DMS153 treated with DMSO at 0.1 percent for 48 hours (cell line): Measurements from ENCODE around the gene PTPN12.
A peak's percentile ranks its signal among the peaks of the same experiment; 100 is the strongest.
"Not testable (repeated sequence)": the region's sequence is repeated elsewhere in the genome, so short reads cannot be mapped to it uniquely, and the experiment has no call there.

Source experiments
- DNase-seq: peaks from one replicate; lab custom pipeline; 2025; ENCODE audit not compliant: unreplicated experiment; lab: John Stamatoyannopoulos, UW

PTPN12 gene

GRCh38 chr7:77537778-77538280, 734 bp downstream of the PTPN12 start:
- DNase-seq = no peak

DNA sequence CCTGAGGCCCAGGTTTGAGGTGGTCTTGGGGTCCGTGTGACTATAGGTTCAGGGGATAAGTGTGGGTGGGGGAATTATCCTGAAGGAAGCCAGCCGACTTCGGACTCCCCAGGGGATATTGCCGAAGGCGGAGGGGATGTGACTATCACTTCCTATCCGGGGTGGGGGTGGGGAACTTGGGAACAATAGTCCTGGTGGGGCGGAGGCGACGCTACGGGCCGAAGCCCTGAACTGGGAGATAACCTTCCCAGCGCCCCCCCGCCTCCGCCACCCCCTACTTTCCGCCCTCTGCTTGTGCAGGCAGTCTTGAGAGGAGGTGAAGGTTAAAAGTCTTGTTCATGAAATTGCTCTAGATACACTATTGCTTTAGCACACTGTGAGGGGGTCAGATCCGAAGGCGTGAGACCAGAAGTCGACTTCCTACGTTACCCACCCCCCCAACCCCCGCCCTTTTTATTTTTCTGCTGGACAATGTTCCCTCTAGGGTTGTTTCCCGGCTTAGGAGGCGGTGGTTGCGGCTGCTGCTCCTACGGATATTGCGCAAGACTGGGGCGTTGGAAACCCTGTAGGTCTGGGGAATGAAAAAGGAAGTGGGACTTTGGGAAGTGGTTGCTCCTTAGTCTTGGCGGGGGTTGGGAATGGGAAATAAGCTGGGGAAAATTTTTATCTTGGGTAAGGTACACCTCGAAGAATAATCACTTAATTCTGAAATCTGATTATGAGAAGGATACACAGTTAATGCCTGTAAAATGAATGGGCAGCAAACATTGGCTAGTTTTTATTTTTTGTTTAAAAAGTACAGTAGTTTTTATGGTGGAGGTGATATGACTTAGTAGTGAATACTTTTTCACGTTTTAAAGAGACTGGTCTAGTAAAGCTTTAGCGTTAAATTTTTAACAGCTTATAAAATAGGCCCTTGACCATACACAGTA, 1.5 kb downstream of the PTPN12 start:
- peak; percentile 45 for DNase-seq

GRCh38 chr7:77540402-77540822, 3.3 kb downstream of the PTPN12 start:
- DNase-seq = no peak

DNA sequence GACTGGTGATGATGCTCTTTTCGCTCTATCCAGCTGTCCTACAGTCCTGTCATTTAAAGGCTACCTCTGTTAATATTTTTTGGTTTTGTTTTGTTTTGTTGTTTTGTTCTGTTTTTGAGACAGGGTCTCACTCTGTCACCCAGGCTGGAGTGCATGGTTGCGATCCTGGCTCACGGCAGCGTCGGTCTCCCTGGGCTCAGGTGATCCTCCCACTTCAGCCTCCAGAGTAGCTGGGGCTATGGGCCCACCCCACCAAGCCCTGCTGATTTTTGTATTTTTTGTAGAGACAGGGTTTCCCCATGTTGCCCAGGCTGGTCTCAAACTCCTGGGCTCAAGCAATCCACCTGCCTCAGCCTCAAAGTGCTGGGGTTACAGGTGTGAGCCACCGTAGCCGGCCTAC, 3.9 kb downstream of the PTPN12 start:
- DNase-seq = not testable (repeated sequence)

GRCh38 chr7:77542409-77542808, 5.3 kb downstream of the PTPN12 start:
- no peak for DNase-seq

- no peak for DNase-seq
Observed at GRCh38 chr7:77542895-77543294, 5.8 kb downstream of the PTPN12 start.

- DNase-seq = no peak
Observed at GRCh38 chr7:77543910-77544309, 6.8 kb downstream of the PTPN12 start.

- DNase-seq = no peak
Observed at GRCh38 chr7:77544518-77544917, 7.4 kb downstream of the PTPN12 start.

GRCh38 chr7:77548206-77548605, 11.1 kb downstream of the PTPN12 start:
- DNase-seq = no peak

GRCh38 chr7:77549106-77549870, 12.2 kb downstream of the PTPN12 start:
- DNase-seq = no peak

- no peak for DNase-seq
Observed at GRCh38 chr7:77550586-77550985, 13.5 kb downstream of the PTPN12 start.

DNA sequence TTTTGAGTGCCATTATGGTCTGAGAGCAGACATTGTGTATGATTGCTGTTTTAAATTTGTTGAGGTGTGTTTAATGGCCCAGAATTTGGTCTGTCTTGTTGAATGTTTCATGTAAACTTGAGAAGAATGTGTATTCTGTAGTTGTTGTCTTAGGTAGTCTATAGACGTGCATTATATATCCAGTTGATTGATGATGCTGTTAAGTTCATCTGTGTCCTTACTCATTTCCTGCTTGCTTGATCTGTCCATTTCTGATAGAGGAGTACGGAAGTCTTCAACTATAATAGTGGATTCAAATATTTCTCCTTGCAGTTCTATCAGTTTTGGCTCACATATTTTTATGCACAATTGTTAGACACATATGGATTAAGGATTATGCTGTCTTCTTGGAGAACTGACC, 16.0 kb downstream of the PTPN12 start:
- no peak for DNase-seq

DNA sequence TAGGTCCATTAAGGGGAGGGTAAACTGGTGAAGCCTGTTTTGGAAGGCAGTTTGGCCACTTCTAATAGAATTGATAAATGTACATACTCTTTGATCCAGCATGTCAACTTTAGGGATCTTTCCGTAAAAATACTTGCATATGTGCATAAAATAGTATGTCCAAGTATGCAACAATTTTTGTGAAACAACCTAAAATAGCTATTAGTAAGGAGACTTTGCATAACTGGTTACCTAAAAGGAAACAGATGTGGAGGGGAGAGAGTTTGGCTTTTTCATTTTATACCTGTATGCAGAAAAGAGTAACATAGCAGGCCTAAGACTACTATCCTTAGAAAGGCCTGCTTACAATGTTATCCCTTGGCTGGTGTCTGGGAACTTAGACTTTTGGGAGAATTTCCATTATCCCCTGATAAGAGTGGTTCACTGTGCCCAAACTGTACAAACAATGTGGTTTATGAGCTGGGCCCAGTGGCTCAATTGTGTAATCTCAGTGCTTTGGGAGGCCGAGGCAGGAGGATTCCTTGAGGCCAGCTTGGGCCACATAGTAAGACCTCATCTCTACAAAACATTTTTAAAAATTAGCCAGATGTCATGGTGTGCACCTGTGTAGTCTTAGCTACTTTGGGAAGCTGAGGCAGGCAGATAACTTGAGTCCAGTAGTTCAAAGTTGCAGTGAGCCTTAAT, 21.3 kb downstream of the PTPN12 start:
- DNase-seq = no peak

- DNase-seq = no peak
Observed at GRCh38 chr7:77561352-77561751, 24.3 kb downstream of the PTPN12 start.

GRCh38 chr7:77563275-77563674, 26.2 kb downstream of the PTPN12 start:
- DNase-seq = no peak

- DNase-seq = no peak
Observed at GRCh38 chr7:77565917-77566316, 28.8 kb downstream of the PTPN12 start.

GRCh38 chr7:77566421-77566820, 29.3 kb downstream of the PTPN12 start:
- no peak for DNase-seq

GRCh38 chr7:77569514-77570232, 32.6 kb downstream of the PTPN12 start:
- no peak for DNase-seq

DNA sequence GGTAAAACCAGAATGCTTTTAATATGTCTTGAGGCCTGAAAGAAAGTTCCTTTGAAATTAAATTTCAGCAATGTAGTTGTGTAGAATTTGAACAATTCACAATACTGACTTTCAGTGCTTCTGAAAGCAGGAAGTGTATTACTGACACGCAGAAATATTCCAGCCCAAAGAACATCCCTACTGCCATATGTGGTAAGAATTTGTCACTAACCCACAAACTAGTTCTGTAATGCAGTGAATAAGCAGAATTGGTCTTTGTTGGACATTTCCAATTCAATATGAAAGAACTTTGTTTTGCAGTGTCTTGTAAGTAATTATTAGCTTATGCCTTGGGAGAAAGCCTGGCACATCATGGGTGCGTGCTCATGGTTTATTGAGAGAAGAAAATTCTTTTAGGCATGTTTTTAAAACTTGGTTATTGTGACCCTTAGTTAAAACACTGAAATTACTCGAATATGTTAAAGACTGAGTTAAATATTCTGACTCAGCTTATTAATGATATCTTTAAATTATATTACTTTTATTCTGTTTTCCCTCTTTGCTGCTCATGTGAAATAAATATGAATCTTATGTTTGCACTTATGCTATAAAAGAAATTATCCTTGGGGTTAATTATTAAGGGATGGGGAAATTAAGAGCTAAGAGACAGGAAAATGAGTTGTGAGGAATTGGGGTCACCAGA, 33.4 kb downstream of the PTPN12 start:
- DNase-seq = no peak

DNA sequence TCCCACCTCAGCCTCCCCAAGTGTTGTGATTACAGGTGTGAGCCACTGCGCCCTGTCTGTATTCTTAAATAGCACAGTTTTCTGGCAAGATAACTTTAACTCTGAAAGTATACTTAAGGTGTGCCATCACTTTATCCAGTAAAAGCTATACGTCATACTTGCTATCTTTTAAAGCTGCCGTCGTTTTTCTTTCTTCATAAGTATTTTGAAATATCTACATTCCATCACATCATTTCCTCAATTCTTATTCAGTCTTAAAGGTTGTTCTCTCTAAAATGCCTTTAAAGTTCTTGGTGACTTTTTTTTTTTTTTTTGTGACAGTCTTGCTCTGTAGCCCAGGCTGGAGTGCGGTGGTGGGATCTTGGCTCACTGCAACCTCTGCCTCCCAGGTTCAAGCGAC, 34.7 kb downstream of the PTPN12 start:
- DNase-seq = no peak
